NB4 (cell line): ENCODE results near the gene ARMC3.
"Not testable (repeated sequence)": the region's sequence is repeated elsewhere in the genome, so short reads cannot be mapped to it uniquely, and the experiment has no call there.

Experiments used
- DNase-seq: peaks from one replicate; pipeline ENCODE4 v3.0.0; 2010; ENCODE audit warnings: low read depth
- H3K4me3 ChIP-seq: one replicate; pipeline ENCODE4 v1.5.1; 2011; ENCODE audit warnings: mild to moderate bottlenecking, low read depth, low read length, moderate library complexity
- CTCF ChIP-seq: IDR thresholded peaks from one replicate; pipeline ENCODE4 v1.5.1; 2012; ENCODE audit warnings: low read depth, low read length
- MAX ChIP-seq: IDR thresholded peaks from 2 replicates; pipeline ENCODE4 v1.6.1; 2011; ENCODE audit warnings: low read depth, low read length
- MYC ChIP-seq: IDR thresholded peaks from 2 replicates; pipeline ENCODE4 v1.6.1; 2011; ENCODE audit warnings: low read depth, low read length
- POLR2A ChIP-seq: IDR thresholded peaks from 2 replicates; pipeline ENCODE4 v1.6.1; 2011; ENCODE audit warnings: mild to moderate bottlenecking; ENCODE audit not compliant: insufficient read length; ENCODE audit errors: extremely low read depth

The ARMC3 gene

GRCh38 chr10:22906767-22907166 is 21.1 kb upstream of the ARMC3 start:
- no peak for DNase-seq
- no peak overlapping the region for H3K4me3 ChIP-seq
- TF ChIP-seq MAX: no peak
- TF ChIP-seq MYC: no peak
- TF ChIP-seq POLR2A: no peak
- no peak for TF ChIP-seq CTCF

GRCh38 chr10:22908837-22909236 is 19.0 kb upstream of the ARMC3 start:
- DNase-seq: no peak
- no peak overlapping the region for H3K4me3 ChIP-seq
- TF ChIP-seq CTCF (no peak), POLR2A (no peak), MYC (no peak), MAX (no peak)

- H3K4me3 ChIP-seq, DNase-seq: not testable (repeated sequence)
Measured at GRCh38 chr10:22909673-22910072, 18.2 kb upstream of the ARMC3 start.

GRCh38 chr10:22911067-22911466 is 16.8 kb upstream of the ARMC3 start:
- TF ChIP-seq MYC (no peak), MAX (no peak)
- no peak overlapping the region for H3K4me3 ChIP-seq
- DNase-seq: no peak

GRCh38 chr10:22911889-22912762 is 15.7 kb upstream of the ARMC3 start:
- no peak for DNase-seq
- no peak for TF ChIP-seq POLR2A
- no peak for TF ChIP-seq CTCF
- no peak for TF ChIP-seq MAX
- TF ChIP-seq MYC: no peak
- no peak overlapping the region for H3K4me3 ChIP-seq

GRCh38 chr10:22912763-22913384 is 15.0 kb upstream of the ARMC3 start:
- TF ChIP-seq MAX (no peak), MYC (no peak), CTCF (no peak), POLR2A (no peak)
- no peak for DNase-seq
- H3K4me3 ChIP-seq: no peak overlapping the region
